GM12875 (cell line): ENCODE results near the gene L3HYPDH.

ENCODE experiments used
- H3K4me3 ChIP-seq: one replicate; pipeline ENCODE4 v1.5.1; 2011; ENCODE audit warnings: low read depth, low read length, control low read depth
- TF ChIP-seq, protein P1 (sequence below): IDR thresholded peaks from 2 replicates; pipeline ENCODE4 v1.5.1; 2011; ENCODE audit warnings: low read depth, mild to moderate bottlenecking, control low read depth, inconsistent platforms, low read length, moderate library complexity, borderline replicate concordance; ENCODE audit not compliant: insufficient read depth

L3HYPDH gene

DNA sequence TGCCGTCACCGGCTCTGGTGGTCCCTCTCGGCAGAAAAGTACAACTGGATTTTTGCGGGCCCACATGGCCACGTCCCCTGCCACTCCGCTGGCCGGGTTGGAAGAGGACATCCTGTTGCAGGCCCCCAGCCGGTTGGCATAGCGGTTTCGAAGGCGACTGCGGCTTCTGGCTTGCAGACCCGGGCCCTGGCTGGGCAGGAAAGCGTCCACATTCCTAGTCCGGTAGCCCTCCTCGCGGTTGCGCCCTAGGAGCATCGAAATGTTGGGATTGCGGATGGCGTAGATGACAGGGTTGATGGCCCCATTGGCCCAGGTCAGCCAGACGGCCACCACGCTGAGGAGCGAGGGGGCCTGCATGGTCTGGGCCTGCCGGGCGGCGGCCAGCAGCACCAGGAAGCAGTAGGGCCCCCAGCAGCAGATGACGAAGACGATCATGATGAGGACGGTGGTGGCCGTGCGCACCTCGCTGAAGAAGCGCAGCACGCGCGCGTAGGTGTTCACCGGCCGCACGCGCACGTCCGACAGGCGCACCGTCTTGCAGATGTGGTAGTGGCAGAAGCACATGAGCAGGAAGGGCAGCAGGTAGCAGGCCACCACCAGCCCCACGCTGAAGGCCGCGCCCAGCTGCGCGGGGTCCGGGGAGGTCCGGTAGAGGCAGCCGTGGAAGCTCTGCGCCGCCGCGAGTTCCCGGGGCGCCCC lies 20.3 kb downstream of the L3HYPDH start:
- H3K4me3 ChIP-seq = peak overlapping the region; percentile 62
- TF ChIP-seq, protein P1, sequence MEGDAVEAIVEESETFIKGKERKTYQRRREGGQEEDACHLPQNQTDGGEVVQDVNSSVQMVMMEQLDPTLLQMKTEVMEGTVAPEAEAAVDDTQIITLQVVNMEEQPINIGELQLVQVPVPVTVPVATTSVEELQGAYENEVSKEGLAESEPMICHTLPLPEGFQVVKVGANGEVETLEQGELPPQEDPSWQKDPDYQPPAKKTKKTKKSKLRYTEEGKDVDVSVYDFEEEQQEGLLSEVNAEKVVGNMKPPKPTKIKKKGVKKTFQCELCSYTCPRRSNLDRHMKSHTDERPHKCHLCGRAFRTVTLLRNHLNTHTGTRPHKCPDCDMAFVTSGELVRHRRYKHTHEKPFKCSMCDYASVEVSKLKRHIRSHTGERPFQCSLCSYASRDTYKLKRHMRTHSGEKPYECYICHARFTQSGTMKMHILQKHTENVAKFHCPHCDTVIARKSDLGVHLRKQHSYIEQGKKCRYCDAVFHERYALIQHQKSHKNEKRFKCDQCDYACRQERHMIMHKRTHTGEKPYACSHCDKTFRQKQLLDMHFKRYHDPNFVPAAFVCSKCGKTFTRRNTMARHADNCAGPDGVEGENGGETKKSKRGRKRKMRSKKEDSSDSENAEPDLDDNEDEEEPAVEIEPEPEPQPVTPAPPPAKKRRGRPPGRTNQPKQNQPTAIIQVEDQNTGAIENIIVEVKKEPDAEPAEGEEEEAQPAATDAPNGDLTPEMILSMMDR = no peak

DNA sequence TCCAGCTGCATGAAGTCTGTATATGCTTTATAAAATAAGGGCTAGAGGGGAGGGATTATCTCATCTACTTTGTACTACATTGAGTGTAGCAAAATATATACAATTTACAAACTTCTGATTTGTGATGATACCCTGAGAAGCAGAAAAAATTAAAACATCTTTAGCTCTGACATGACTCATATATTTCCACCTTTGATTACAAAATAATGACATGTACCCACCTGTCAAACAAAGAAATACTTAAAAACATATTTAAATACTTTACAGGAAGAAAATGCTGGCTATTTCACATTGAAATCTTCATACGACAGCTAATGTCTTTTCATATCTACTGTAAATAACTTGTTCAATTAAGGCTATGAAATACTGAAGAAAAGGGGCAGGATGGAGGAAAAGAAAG lies 22.3 kb downstream of the L3HYPDH start:
- TF ChIP-seq, protein P1 = no peak
- no peak overlapping the region for H3K4me3 ChIP-seq

DNA sequence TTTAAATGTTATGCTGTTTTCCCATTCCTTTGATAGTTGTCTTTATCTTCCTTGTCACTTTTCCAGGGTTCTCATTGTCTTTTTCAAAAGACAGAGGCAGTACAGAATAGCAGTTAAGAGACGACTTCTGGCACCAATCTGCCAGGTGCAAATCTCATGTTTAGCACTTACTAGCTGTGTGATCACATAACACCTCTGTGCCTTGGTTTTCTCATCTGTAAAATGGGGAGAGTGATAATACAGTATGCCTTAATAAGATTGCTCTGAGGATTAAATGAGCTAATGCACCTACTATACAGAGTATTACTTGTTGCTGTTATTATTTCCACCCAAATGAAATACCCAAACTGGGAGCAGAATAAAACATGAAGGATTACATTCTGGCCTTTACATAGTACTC lies 23.8 kb downstream of the L3HYPDH start:
- TF ChIP-seq, protein P1 = no peak

GRCh38 chr14:59458486-59458885 lies 25.7 kb downstream of the L3HYPDH start:
- TF ChIP-seq, protein P1 = no peak
- H3K4me3 ChIP-seq = no peak overlapping the region

More for the DNA sequence above, 23.8 kb downstream of the L3HYPDH start:
- H3K4me3 ChIP-seq = no peak overlapping the region

- TF ChIP-seq, protein P1 = no peak
Measured at GRCh38 chr14:59455411-59455810, 28.8 kb downstream of the L3HYPDH start.

GRCh38 chr14:59454139-59454538 lies 30.1 kb downstream of the L3HYPDH start:
- H3K4me3 ChIP-seq = no peak overlapping the region
- TF ChIP-seq, protein P1 = no peak

More at GRCh38 chr14:59455411-59455810, 28.8 kb downstream of the L3HYPDH start:
- H3K4me3 ChIP-seq = no peak overlapping the region

GRCh38 chr14:59451849-59452248 lies 32.4 kb downstream of the L3HYPDH start:
- TF ChIP-seq, protein P1 = no peak
- H3K4me3 ChIP-seq = no peak overlapping the region
